Iris pigment epithelial cell (primary cell): Measurements from ENCODE around the gene ABLIM2.

Source experiments
- DNase-seq: peaks from one replicate; pipeline ENCODE4 v3.0.0-alpha.2; 2011; ENCODE audit warnings: low read depth

The ABLIM2 gene

GRCh38 chr4:8024073-8024786 lies 134.4 kb downstream of the ABLIM2 start:
- no peak for DNase-seq

- DNase-seq, result no peak
Measured at GRCh38 chr4:8023696-8024033, 134.9 kb downstream of the ABLIM2 start.

- no peak for DNase-seq
Measured at GRCh38 chr4:8022767-8023695, 135.6 kb downstream of the ABLIM2 start.

- DNase-seq, result no peak
Measured at GRCh38 chr4:8021796-8022195, 136.8 kb downstream of the ABLIM2 start.

GRCh38 chr4:8019396-8020365 lies 138.9 kb downstream of the ABLIM2 start:
- DNase-seq, result no peak

- DNase-seq, result no peak
Measured at GRCh38 chr4:8016527-8016926, 142.1 kb downstream of the ABLIM2 start.

GRCh38 chr4:8015512-8015911 lies 143.1 kb downstream of the ABLIM2 start:
- peak; percentile 11 for DNase-seq

GRCh38 chr4:8013976-8014726 lies 144.5 kb downstream of the ABLIM2 start:
- no peak for DNase-seq

- no peak for DNase-seq
Measured at GRCh38 chr4:8012517-8012916, 146.1 kb downstream of the ABLIM2 start.

- DNase-seq, result peak; percentile 14
Measured at GRCh38 chr4:8010618-8011017, 148.0 kb downstream of the ABLIM2 start.

- no peak for DNase-seq
Measured at GRCh38 chr4:8009710-8010511, 148.7 kb downstream of the ABLIM2 start.

- no peak for DNase-seq
Measured at GRCh38 chr4:8009097-8009496, 149.5 kb downstream of the ABLIM2 start.

- DNase-seq, result no peak
Measured at GRCh38 chr4:8008391-8008790, 150.2 kb downstream of the ABLIM2 start.

- no peak for DNase-seq
Measured at GRCh38 chr4:8007581-8007980, 151.0 kb downstream of the ABLIM2 start.

GRCh38 chr4:8006471-8006870 lies 152.1 kb downstream of the ABLIM2 start:
- no peak for DNase-seq

- DNase-seq, result no peak
Measured at GRCh38 chr4:8005814-8006215, 152.8 kb downstream of the ABLIM2 start.

GRCh38 chr4:8005033-8005808 lies 153.4 kb downstream of the ABLIM2 start:
- DNase-seq, result no peak

- no peak for DNase-seq
Measured at GRCh38 chr4:8004066-8004465, 154.5 kb downstream of the ABLIM2 start.

- DNase-seq, result no peak
Measured at GRCh38 chr4:8002525-8003309, 155.9 kb downstream of the ABLIM2 start.
